MM.1S (cell line): ENCODE measurements around the gene MLIP.

ENCODE experiments used
- DNase-seq: peaks from one replicate; pipeline ENCODE4 v3.0.0-alpha.2; 2015
- H2AFZ ChIP-seq: fragments of 300-600 bp; sonication (generic); 2 replicates; pipeline ENCODE4 v1.6.0; 2016; ENCODE audit warnings: antibody characterized with exemption, low read length
- H3F3A ChIP-seq: fragments of 300-600 bp; sonication (generic); 2 replicates; pipeline ENCODE4 v1.6.1; 2016; ENCODE audit warnings: mild to moderate bottlenecking, antibody characterized with exemption, low read length, moderate library complexity, mixed read lengths; ENCODE audit not compliant: insufficient read depth
- H3K27ac ChIP-seq: fragments of 300-600 bp; sonication (generic); 2 replicates; pipeline ENCODE4 v1.5.1; 2016; ENCODE audit warnings: mild to moderate bottlenecking, low read length
- H3K27me3 ChIP-seq: fragments of 300-600 bp; sonication (generic); replicated peaks from 2 replicates; pipeline ENCODE4 v1.6.0; 2016; ENCODE audit warnings: low read length; ENCODE audit not compliant: insufficient read depth
- H3K36me3 ChIP-seq: fragments of 300-600 bp; sonication (generic); replicated peaks from 2 replicates; pipeline ENCODE4 v1.6.1; 2016; ENCODE audit warnings: mild to moderate bottlenecking, low read length, mixed read lengths; ENCODE audit not compliant: insufficient read depth
- H3K4me1 ChIP-seq: fragments of 300-600 bp; sonication (generic); 2 replicates; pipeline ENCODE4 v1.6.1; 2016; ENCODE audit warnings: low read length, mixed read lengths
- H3K4me2 ChIP-seq: fragments of 300-600 bp; sonication (generic); 2 replicates; pipeline ENCODE4 v1.6.0; 2016; ENCODE audit warnings: low read depth, low read length
- H3K4me3 ChIP-seq: fragments of 300-600 bp; sonication (generic); 2 replicates; pipeline ENCODE4 v1.5.1; 2016; ENCODE audit warnings: low read length, mixed read lengths
- H3K79me2 ChIP-seq: fragments of 300-600 bp; sonication (generic); 2 replicates; pipeline ENCODE4 v1.6.1; 2016; ENCODE audit warnings: mixed run types, low read length, mixed read lengths
- H3K9ac ChIP-seq: fragments of 300-600 bp; sonication (generic); 2 replicates; pipeline ENCODE4 v1.6.1; 2016; ENCODE audit warnings: low read length, mixed read lengths
- H3K9me2 ChIP-seq: fragments of 300-600 bp; sonication (generic); replicated peaks from 2 replicates; pipeline ENCODE4 v1.6.1; 2016; ENCODE audit warnings: mild to moderate bottlenecking, low read length, mixed read lengths; ENCODE audit not compliant: insufficient read depth
- H3K9me3 ChIP-seq: fragments of 300-600 bp; sonication (generic); replicated peaks from 2 replicates; pipeline ENCODE4 v1.6.1; 2016; ENCODE audit warnings: mild to moderate bottlenecking, low read length, mixed read lengths; ENCODE audit not compliant: insufficient read depth
- H4K20me1 ChIP-seq: fragments of 300-600 bp; sonication (generic); 2 replicates; pipeline ENCODE4 v1.6.1; 2016; ENCODE audit warnings: mild to moderate bottlenecking, low read length, moderate library complexity, mixed read lengths; ENCODE audit not compliant: insufficient read depth
- CTCF ChIP-seq: fragments of 300-600 bp; sonication (generic); IDR thresholded peaks from 2 replicates; pipeline ENCODE4 v1.5.1; 2016; ENCODE audit warnings: antibody characterized with exemption, low read length, mixed read lengths
- EZH2 ChIP-seq: fragments of 300-600 bp; sonication (generic); optimal IDR thresholded peaks from 2 replicates; pipeline ENCODE3; 2017; ENCODE audit warnings: low read depth, mild to moderate bottlenecking, antibody characterized with exemption, low read length, mixed read lengths
- EZH2phosphoT487 ChIP-seq: fragments of 300-600 bp; sonication (generic); IDR thresholded peaks from 2 replicates; pipeline ENCODE4 v1.6.1; 2018; ENCODE audit warnings: antibody characterized with exemption, low read length

The MLIP gene

GRCh38 chr6:54288474-54288873 is 177.2 kb downstream of the MLIP start:
- Histone ChIP-seq H2AFZ (no peak overlapping the region), H3K27ac (no peak overlapping the region), H3K9me2 (no peaks in the 10 kb centered on the region), H4K20me1 (no peaks in the 10 kb centered on the region), H3F3A (no peaks in the 10 kb centered on the region; the same call in 1 of the 2 replicates), H3K36me3 (no peaks in the 10 kb centered on the region), H3K4me2 (no peak overlapping the region), H3K9ac (no peak overlapping the region), H3K4me1 (peaks cover 7% of the 10 kb centered on the region; the same call in 1 of the 2 replicates), H3K27me3 (no peaks in the 10 kb centered on the region), H3K9me3 (no peaks in the 10 kb centered on the region), H3K79me2 (no peaks in the 10 kb centered on the region), H3K4me3 (no peak overlapping the region)
- no peak for DNase-seq
- TF ChIP-seq CTCF (no peak), EZH2 (no peak), EZH2phosphoT487 (no peak)

- Histone ChIP-seq H3K4me3 (no peak overlapping the region), H3K27ac (no peak overlapping the region), H3F3A (no peaks in the 10 kb centered on the region; the same call in 1 of the 2 replicates), H3K4me1 (peaks cover 7% of the 10 kb centered on the region; the same call in 1 of the 2 replicates), H2AFZ (no peak overlapping the region), H3K36me3 (no peaks in the 10 kb centered on the region), H4K20me1 (no peaks in the 10 kb centered on the region), H3K9me2 (no peaks in the 10 kb centered on the region), H3K27me3 (no peaks in the 10 kb centered on the region), H3K4me2 (no peak overlapping the region), H3K9me3 (no peaks in the 10 kb centered on the region), H3K9ac (no peak overlapping the region), H3K79me2 (no peaks in the 10 kb centered on the region)
- no peak for DNase-seq
- TF ChIP-seq CTCF (no peak), EZH2phosphoT487 (no peak), EZH2 (no peak)
These were observed 178.2 kb downstream of the MLIP start for GRCh38 chr6:54289426-54289825.

- no peak overlapping the region for H3K4me3 ChIP-seq
- peaks cover 7% of the 10 kb centered on the region; the same call in 1 of the 2 replicates for H3K4me1 ChIP-seq
- H3K36me3 ChIP-seq, result no peaks in the 10 kb centered on the region
- no peak for DNase-seq
- H3F3A ChIP-seq, result no peaks in the 10 kb centered on the region
- no peaks in the 10 kb centered on the region for H4K20me1 ChIP-seq
- no peaks in the 10 kb centered on the region for H3K9me3 ChIP-seq
- H3K9ac ChIP-seq, result no peak overlapping the region
- no peaks in the 10 kb centered on the region for H3K79me2 ChIP-seq
- peak overlapping the region; percentile 19; the same call in 1 of the 2 replicates for H3K4me2 ChIP-seq
- H3K27ac ChIP-seq, result no peak overlapping the region
- no peaks in the 10 kb centered on the region for H3K27me3 ChIP-seq
- H3K9me2 ChIP-seq, result no peaks in the 10 kb centered on the region
- H2AFZ ChIP-seq, result no peak overlapping the region
- TF ChIP-seq EZH2phosphoT487, result no peak
- TF ChIP-seq CTCF, result no peak
- TF ChIP-seq EZH2, result no peak
These were observed 179.9 kb downstream of the MLIP start for GRCh38 chr6:54291146-54291545.
